Activated T-cell treated with anti-CD3 and anti-CD28 coated beads for 48 hours (primary cell): Measurements from ENCODE around the gene HECA.
"Not testable (repeated sequence)": the region's sequence is repeated elsewhere in the genome, so short reads cannot be mapped to it uniquely, and the experiment has no call there.

Source experiments
- DNase-seq: peaks from one replicate; pipeline ENCODE4 v3.0.0-alpha.2; 2020; ENCODE audit warnings: low read depth

The HECA gene, protein sequence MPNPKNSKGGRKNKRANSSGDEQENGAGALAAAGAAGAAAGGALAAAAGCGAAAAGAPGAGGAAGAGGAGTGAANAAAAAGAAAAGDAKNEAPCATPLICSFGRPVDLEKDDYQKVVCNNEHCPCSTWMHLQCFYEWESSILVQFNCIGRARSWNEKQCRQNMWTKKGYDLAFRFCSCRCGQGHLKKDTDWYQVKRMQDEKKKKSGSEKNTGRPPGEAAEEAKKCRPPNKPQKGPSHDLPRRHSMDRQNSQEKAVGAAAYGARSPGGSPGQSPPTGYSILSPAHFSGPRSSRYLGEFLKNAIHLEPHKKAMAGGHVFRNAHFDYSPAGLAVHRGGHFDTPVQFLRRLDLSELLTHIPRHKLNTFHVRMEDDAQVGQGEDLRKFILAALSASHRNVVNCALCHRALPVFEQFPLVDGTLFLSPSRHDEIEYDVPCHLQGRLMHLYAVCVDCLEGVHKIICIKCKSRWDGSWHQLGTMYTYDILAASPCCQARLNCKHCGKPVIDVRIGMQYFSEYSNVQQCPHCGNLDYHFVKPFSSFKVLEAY

DNA sequence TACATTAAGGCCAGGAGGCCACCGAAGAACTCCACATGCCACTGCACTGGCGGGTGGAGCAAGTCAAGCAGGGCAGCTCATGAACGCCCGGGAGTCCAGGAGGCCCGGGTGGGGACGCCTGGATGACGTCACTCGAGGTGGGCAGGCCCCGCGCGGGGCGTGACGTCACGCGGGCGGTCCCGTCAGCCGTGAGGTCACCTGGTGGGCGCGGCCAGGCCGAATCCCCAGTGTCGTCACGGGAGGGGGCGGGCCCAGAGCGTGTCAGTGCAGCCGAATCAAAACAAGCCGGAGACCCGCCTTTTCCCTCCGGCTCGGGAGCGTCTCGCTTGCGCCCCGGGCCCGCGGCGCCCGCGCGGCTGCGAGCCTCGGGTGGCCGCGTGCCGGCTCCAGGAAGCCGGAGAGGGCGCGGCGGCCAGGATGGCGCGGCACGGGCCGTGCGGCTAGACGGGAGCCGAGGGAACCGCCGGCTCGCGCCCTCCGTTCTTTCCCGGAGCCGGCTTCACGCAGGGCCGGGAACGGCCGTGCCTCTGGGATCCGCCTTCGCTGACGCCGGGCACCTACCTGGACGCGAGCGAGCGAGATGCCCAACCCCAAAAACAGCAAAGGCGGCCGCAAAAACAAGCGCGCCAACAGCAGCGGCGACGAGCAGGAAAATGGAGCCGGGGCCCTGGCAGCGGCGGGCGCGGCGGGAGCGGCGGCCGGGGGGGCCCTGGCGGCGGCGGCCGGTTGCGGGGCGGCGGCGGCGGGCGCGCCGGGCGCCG is at the start of gene HECA:
TSS of gene HECA (plus strand) at position 264 of the 761 bp plus-strand sequence. CDS start at position 581, 317 bp downstream.
- peak; percentile 100 for DNase-seq

DNA sequence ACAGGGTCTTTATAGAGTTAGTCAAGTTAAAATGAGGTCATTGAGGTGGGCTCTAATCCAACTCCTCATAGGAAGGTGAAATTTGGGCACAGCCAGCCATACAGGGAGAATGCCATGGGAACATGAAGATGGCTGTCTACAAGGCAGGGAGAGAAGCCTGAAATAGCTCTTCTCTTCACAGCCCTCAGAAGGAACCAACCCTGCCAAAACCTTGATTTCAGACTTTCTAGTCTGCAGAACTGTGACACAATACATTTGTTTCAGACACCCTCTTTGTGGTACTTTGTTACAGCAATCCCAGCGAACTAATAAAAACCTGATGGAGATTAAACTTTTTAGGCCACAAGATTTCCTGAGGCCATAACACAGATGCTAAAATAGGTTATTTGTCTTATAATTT is 43.1 kb upstream of the HECA start:
- no peak for DNase-seq

DNA sequence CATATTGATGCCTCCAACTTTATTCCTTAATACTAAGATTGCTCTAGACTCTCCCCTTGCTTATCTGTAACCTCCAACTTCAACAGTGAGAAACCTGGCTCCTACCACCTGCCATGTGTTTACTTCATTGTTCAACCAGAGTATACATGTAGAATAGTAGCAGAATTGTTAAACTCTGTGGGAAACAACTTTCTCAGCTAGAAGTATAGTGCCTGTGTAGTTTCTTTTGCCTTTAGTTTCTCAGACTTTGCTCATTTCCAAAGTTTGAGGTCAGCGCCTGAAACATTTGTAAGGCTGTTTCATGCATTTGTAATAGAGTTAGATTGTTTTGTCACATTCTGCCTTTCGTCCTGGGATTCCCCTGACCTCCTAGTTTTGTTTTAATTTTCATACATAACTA is 34.9 kb upstream of the HECA start:
- DNase-seq: no peak

DNA sequence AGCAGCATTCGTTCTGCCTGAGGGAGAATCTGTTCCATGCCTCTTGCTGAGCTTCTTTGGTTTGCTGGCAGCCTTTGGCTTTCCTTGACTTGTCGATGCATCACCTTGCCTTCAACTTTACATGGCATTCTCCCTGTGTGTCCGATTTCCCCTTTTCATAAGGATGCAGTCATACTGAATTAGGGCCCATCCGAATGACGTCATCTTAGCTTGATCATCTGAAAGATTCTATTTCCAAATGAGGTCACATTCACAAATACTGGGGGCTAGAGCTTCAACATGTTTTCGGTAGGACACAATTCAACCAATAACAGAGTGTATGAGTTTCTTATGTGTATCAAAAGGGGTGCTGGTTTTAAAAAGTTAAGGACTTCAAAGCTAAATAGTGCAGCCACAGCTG is 27.8 kb upstream of the HECA start:
- no peak for DNase-seq

DNA sequence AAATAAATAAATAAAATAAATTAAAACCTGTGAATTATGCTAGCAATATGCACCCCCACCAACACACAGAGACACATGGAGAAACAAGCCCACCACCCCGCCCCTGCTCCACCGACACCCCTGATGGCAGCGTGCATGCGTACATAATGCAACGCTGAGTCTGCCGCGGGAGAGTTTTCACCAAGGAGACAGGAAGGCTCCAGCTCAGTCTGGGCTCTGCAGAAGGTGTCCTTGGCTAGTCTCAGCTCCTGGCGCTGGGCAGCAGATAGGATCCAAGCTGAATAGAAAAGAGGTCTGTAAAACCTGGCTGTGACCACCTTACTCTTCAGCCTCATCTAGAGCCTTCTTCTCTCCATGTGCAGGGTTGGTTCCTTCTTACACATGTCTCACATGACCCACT is 26.5 kb upstream of the HECA start:
- no peak for DNase-seq

DNA sequence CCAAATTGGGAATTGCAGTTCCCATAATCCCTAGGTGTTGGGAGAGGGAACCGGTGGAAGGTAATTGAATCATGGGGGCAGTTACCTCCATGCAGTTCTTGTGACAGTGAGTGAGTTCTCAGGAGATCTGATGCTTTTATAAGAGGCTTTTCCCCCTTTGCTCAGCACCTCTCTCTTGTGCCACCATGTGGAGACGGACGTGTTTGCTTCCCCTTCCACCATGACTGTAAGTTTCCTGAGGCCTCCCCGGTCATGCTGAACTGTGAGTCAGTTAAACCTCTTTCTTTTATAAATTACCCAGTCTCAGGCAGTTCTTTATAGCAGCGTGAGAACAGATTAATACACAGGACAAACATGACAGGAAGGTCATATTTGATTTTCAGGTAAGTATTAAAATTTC is 25.3 kb upstream of the HECA start:
- no peak for DNase-seq

DNA sequence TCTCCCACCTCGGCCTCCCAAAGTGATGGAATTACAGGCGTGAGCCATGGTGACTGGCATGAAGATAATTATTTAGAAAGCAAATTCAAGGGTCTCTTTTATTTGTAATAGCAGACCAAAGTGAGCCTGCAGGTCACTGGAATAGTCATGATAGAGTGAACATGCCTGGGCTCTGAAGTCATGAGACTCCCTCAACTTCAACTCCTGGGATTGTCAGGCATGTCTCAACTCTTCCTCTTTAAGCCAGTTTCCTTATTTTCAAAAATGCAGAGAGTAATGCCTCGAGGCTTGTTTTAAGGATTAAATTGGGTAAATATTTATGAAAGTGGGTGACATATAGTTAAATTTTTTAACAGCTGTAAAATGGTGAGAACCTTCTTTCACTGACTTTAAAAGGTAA is 22.7 kb upstream of the HECA start:
- DNase-seq: no peak

DNA sequence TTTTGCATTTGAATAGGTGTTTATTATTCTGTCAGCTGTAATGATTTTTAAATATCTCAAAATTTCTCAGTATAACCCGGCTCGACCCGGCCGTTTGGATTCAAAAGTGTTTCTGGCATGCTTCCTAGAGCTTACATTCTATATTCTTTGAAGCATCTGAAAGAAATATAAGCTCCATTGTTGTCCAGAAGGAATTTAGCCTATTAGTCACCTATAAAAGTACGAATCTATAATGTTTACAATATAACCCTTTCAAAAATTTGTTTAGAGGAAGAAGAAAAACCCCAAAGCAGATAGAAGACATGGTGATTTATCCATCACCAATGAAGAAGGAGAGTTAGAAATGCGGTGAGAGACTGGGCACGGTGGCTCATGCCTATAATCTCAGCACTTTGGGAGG is 22.3 kb upstream of the HECA start:
- no peak for DNase-seq

DNA sequence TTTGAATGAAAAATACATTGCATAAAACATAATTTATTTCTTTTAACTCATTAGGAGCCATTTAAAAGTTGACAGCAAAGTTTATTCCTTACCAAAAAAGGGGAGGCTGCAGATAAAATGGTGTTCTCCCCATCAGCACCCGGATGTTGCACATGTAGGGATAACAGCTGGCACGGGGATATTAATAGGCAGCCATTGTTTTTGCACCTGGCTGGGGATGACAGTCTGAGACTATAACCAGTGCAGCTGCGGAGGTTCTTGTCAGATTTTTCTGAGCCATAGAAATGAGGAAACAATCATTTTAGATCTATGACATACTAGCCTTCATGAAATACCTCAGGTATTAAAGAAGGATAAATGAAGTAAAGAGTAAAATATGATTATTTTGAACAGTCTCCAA is 20.1 kb upstream of the HECA start:
- no peak for DNase-seq

DNA sequence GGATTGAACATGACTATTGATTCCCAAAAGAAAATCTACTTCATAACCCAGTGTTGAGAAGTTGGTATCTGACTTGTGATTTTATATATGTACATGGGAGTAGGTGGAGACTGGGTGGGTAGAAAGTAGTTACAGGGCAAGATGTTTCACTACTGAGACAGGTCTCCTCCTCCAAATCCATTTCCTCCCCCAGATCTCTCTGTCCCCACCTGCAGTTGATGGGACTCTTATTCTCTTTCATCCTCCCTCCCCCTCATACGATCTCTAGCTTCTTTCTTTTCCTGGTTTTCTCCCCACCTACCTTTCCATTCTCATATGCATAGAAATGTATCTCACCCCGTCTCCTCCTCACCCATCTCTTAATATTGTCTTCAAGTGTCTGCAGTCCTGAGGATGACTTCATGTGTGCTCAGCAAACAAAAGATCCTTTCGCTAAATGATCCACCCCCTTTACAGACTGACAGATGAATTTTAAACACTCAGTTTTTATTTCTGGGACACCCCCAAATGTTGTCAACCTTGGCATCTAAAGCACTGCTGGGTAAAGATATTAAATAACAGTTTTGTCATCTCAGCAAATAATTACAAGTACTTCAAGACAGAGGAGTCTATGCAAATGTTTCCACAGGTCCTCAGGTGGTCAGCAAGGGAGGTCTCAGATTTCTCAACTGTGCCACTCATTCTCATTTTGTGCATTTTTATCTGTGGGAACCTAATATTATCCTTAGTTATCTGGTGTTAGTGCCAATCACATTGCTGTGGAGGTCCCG is 18.7 kb upstream of the HECA start:
- no peak for DNase-seq

DNA sequence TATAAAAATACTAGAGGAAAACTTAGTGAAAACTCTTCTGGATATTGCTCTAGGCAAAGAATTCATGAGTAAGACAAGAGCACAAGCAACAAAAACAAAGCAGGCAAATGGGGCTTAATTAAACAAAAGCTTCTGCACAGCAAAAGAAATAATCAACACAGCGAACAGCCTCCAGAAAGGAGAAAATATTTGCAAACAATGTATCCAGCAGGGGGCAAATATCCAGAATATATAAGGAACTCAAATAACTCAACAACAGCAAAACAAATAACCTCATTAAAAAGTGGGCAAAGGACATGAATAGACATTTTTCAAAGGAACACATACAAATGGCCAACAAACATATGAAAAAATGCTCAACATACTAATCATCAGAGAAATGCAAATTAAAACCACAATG is 17.1 kb upstream of the HECA start:
- no peak for DNase-seq

DNA sequence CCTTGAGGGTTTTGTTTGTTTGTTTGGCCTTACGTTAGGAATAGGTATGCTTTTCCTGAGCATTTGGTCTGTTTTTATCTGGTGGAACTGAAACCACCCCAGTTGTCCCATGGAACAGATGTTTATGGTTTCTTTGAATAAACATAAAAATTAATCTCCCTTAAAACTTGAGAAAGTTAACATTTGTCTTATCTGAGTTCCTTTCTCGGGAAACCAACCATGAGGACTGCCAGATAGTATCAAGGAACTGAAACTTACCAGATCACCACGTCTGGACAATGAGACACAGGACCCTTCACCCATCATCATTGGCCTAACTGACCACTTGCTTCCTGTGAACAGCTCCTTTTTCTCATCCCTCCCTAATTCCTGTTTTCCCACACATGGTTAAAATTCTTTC is 15.3 kb upstream of the HECA start:
- no peak for DNase-seq

DNA sequence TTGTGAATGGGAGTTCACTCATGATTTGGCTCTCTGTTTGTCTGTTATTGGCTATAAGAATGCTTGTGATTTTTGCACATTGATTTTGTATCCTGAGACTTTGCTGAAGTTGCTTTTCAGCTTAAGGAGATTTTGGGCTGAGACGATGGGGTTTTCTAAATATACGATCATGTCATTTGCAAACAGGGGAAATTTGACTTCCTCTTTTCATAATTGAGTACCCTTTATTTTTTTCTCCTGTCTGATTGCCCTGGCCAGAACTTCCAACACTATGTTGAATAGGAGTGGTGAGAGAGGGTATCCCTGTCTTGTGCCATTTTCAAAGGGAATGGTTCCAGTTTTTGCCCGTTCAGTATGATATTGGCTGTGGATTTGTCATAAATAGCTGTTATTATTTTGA is 12.1 kb upstream of the HECA start:
- not testable (repeated sequence) for DNase-seq

DNA sequence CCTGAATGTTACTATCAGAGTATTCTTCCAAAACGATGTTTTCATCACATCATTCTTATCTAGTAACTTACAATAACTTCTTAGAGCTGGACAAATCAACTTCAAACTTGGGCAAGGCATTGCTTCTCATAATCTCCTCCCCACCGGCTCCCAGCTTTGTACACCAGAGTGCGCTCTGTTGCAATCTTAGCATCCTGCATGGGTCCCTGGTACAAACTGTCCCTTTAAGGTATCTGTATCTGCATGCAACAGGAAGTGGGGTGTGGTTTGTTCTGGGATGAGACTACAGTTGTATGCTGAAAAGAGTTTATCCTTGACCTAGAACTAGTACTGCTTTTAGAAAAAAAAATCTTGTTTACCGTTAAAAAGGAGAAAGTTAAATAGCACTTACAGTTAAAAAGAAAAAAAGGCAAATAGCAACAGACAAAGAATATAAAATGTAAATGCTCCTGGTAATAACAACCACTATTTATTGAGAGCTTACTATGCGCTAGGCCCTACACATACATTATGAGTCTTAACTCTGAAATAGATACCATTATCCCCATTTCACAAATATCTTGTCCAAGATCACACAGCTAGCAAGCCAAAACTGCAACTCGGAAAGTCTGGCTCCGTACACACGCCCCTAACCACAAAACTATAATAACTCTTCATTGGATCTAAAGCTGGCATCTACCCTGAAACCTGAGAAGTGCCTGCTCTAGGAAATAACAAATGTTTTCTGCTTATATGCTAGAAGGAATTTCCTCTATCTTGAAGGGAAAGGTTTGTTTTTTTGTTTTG is 9.8 kb upstream of the HECA start:
- peak; percentile 59 for DNase-seq

DNA sequence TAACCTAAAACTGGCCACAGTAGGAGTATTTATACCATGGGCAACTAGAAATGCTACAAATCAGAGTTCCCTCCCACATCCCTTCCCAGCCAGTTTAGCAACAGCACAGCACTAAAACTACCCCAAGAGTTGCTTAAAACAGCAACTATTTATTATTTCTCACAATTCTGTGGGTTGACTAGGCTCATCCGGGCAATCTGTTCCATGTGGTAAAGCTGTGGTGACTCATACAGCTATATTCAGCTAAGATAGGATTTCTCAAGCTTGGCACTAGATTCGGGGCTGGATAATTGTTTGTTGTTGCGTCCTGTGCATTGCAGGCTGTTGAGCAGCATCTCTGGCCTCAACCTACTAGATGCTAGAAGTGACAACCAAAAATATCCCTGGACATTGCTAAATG is 8.6 kb upstream of the HECA start:
- DNase-seq: no peak

DNA sequence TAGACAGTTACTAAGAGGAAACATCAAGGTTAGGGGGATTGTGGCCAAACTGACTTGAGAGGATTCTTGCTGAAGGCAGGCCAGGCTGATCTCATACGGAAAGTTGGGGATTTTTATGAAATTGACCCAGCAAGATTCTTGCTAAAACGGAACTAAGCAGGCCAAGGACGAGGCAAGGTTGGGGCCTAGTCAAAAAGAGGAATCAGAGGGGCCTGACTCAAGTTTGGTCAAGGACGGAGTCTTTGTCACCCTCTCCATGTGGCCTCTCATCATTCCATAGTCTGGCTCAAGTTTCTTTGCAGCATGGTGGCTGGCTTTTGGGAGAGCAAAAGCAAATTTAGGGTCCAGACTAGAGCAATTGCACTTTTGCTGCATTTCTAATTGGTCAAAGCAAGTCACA is 7.9 kb upstream of the HECA start:
- no peak for DNase-seq

DNA sequence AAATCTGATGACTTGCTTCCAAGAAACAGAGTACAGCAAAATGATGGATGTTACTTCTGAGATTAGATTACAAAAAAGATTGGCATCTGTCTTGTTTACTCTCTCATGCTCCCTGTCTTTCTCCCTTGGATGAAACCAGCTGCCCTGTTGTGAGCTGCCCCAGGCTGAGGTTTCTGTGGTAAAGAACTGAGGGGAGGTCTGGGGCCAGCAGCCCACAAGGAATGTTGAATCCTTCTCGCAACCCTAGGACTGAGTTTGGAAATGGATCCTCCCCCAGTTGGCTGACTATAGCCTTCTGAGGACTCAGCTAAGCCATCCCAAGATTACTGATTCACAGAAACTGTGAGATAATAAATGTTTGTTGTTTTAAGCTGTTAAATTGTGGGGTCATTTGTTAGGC is 5.6 kb upstream of the HECA start:
- DNase-seq: no peak

DNA sequence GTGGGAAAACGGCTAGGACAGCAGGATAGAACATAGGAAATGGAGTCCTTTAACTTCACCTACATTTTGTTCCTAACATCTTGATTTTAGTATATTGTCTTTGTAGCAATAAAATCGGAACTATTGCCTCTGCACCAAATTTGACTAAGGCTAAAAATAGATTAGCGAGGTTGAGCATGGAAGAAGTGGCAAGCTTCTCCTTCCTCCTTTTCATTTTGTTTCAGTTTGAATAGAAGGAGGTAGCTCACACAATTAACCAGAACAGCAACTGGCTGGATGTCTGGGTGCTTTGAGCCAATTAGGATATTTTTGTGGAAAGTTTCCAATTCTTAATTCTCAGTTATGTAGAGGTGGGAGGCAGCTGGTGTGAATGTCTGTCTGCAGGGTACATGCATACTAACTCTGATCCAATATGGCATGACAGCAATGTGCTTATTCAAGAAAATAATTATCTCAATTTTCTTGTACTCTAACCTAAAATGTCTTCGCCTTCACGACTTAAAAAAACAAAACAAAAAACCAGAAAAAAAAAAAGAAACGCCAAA is 3.1 kb upstream of the HECA start:
- DNase-seq: no peak

DNA sequence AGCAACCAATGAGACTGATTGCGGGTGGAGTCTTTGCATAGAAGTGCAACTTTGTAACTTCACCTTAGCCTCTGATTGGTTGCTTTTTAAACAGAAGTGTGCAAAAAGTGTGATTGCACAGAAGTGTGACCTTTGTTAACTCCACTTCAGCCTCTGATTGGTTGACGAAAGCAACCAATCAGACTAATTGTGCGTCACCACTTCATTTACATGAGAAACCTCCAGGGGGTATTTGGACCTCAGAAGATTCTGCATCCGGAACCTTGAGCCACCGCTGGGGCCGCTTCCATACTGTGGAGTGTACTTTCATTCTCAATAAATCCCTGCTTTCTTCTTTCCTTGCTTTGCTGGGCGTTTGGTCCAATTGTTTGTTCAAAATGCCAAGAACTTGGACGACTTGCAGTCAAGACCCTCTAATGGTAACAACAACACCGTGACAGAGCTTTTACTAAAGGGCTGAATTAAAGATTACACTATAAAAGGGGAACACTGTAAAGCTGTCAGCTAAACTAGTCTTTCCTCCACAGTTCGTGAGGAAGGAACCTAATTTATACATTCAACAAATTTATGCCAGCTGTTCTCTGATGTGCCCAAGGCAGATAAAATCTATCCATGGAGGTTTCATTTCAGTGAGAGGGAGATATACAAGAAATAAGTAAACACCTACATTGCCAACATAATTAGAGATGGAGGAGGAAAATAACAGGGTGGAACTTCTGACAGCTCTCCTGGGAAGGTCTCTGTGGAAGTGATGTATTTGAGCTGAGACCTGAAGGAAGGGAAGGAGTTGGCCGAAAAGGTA is 1.4 kb upstream of the HECA start:
- DNase-seq: no peak

DNA sequence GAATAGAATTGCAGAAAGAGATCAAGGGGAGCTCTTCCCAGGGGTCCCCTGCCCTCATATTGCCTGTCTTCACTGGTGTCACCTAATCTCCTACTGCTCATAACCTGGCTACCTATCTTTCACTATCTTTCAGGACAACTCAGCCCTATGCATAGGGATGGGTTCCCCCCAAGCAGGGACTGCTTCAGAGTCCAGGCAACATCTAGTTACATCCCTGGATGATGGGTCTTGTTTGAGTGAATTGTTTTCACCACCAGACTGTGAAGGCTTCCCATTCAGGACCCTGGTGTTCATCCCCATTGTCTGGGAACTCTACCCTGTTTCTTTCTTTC is 850 bp upstream of the HECA start:
- no peak for DNase-seq
